ENCODE measurements around the gene ULK2. TPM values are rescaled to one million over a fixed set of nuclear protein-coding genes. Genes with fewer than 3 reads are reported as not detected.
A peak's percentile ranks its signal among the peaks of the same experiment; 100 is the strongest.
"Not testable (repeated sequence)": the region's sequence is repeated elsewhere in the genome, so short reads cannot be mapped to it uniquely, and the experiment has no call there.

Gene ULK2
- total RNA-seq, 2 donors from 2014 or later = 7.5 to 8.6 TPM

DNA sequence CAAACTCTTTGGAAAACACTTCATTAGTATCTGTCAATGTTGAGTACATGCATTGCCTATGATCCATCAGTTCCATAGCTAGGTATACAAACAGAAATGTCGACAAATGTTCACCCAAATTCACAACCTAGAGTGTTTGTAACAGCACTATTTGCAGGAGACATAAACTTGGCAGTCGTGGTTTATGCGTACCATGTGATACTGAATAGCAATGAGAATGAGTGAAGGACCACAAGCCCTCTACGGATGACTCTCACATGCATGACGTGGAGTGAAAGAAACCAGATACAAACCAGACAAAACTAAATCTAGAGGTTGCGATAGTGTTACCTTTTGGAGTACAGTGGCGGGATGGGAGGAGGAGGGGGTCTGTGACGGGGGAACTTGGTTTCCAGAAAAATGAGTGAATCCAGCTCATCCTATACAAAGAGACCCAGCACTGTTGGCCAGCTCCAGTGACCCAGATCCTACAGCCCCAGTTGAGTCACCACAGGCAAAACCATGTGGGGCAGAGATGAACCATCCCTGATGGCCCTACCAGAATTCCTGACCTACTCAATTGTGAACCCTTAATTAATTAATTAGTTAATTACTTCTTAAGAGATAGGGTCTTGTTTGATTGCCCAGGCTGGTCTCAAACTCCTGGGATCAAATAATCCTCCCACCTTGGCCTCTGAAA, 15.9 kb upstream of the ULK2 start:
- Mint-ChIP-seq H3K4me3 (no peak overlapping the region), H3K36me3 (no peaks in the 10 kb centered on the region), H3K4me1 (ENCODE audit: low read depth in 2 of 2) (no peaks in the 10 kb centered on the region), H3K9me3 (no peaks in the 10 kb centered on the region), H3K27me3 (no peaks in the 10 kb centered on the region), H3K27ac (no peak overlapping the region)
- ATAC-seq (peak; percentile 53 to 78), DNase-seq (ENCODE audit: low spot score) (no peak)

DNA sequence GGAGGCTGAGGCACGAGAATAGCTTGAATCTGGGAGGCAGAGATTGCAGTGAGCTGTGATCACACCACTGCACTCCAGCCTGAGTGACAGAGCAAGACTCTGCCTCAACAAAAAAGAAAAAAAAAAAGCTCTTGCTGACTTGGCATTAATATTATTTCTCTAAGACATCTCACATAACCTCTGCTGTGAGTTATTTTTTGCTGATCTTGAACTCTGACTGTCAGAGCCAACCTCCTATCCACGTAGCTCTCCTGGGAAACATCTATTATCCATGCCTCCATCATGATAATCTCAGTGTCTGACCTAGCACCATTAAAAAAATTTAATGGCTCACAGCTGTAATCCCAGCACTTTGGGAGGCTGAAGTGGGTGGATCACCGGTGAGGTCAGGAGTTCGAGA, 12.7 kb upstream of the ULK2 start:
- DNase-seq (ENCODE audit: low spot score) = no peak
- peaks cover 18 to 21% of the 10 kb centered on the region in 2 donors for H3K4me1 Mint-ChIP-seq (ENCODE audit: low read depth in 2 of 2)
- no peaks in the 10 kb centered on the region for H3K36me3 Mint-ChIP-seq
- ATAC-seq = no peak
- no peaks in the 10 kb centered on the region for H3K27me3 Mint-ChIP-seq
- no peak overlapping the region for H3K27ac Mint-ChIP-seq
- H3K9me3 Mint-ChIP-seq = no peaks in the 10 kb centered on the region
- H3K4me3 Mint-ChIP-seq = no peak overlapping the region

DNA sequence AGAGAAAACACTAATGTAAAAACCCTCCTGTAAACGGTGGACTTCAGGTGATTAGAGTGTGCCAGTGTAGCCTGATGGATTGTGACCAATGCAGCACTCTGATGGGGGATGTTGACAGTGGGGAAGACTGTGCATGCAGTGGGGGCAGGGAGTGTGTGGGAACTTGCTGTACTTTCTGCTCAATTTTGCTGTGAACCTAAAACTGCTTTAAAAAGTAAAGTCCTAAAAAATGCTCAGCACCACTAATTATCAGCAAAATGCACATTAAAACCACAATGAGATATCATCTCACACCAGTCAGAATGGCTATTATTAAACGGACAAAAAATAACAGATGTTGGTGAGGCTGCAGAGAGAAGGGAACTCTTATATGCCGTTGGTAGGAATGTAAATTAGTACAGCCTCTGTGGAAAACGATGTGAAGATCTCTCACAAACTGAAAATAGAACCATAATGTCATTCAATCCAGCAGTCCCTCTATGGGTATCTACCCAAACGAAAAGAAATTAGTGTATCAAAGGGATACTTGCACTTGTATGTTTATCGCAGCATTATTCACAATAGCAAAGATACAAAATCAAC, 9.7 kb upstream of the ULK2 start:
- H3K4me3 Mint-ChIP-seq = no peak overlapping the region
- no peak overlapping the region for H3K27ac Mint-ChIP-seq
- no peak for DNase-seq (ENCODE audit: low spot score)

DNA sequence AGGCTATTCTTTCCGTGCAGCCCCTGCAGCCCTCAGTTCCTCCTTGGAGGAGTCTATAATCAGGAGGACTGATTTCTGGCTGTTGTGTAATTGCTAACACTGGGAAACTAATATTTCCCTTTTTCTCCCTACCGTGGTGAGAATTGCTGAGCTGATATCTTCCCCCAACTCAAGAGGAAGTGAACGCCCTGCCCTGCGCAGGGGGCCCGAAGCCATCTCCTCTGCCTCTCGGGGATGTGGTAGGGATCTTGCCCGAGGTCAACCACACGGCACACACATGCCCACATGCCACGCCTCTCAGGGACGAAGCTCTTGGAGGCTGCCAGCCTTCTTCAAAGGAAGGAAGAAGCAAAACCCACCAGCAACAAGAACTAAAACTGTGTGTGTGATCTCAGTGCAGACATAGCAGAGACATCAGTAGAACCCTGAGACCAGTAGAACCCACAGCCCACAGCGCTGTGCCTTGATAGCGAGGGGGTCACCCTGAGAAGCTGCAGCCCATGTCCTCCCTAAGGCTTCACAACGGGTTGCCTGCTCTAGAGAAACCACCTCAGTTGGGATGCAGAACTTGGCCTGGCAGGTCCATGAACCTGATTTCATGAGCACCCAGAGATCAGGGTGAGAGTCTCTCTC, 8.9 kb upstream of the ULK2 start:
- no peaks in the 10 kb centered on the region for H3K9me3 Mint-ChIP-seq
- peak overlapping the region; percentile 26 for H3K4me3 Mint-ChIP-seq
- no peaks in the 10 kb centered on the region for H3K36me3 Mint-ChIP-seq
- H3K27me3 Mint-ChIP-seq = no peaks in the 10 kb centered on the region
- no peak overlapping the region for H3K27ac Mint-ChIP-seq
- peaks cover 18 to 21% of the 10 kb centered on the region in 2 donors for H3K4me1 Mint-ChIP-seq (ENCODE audit: low read depth in 2 of 2)
- DNase-seq (ENCODE audit: low spot score) = no peak
- ATAC-seq = peak; percentile 71 to 80

More for the DNA sequence above, 9.7 kb upstream of the ULK2 start:
- Mint-ChIP-seq H3K27me3 (no peaks in the 10 kb centered on the region), H3K36me3 (no peaks in the 10 kb centered on the region), H3K4me1 (ENCODE audit: low read depth in 2 of 2) (peaks cover 18 to 21% of the 10 kb centered on the region in 2 donors), H3K9me3 (no peaks in the 10 kb centered on the region)
- no peak for ATAC-seq

DNA sequence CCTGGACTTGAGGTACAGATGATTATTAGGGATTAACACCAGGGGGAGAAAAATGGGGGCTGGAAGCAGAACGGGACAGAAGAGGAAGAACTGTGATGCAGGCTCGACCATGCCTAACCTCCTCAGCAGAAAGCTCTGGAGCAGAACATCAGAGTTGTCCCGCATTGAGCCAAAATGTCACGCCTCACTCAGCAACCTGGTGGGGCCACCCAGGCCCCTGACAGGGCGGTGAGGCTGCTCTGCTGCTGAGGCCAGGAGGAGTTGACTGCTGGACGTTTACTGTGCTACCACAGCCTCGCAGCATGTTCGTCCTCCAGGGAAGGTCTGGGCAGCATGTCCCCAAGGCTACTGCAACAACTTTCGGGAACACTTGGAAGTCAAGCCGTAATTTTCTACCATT, 6.5 kb upstream of the ULK2 start:
- Mint-ChIP-seq H3K4me3 (no peak overlapping the region), H3K27ac (no peak overlapping the region), H3K4me1 (ENCODE audit: low read depth in 2 of 2) (peaks cover 18 to 21% of the 10 kb centered on the region in 2 donors), H3K27me3 (no peaks in the 10 kb centered on the region), H3K9me3 (no peaks in the 10 kb centered on the region), H3K36me3 (no peaks in the 10 kb centered on the region)
- DNase-seq (ENCODE audit: low spot score) = no peak
- ATAC-seq = no peak

DNA sequence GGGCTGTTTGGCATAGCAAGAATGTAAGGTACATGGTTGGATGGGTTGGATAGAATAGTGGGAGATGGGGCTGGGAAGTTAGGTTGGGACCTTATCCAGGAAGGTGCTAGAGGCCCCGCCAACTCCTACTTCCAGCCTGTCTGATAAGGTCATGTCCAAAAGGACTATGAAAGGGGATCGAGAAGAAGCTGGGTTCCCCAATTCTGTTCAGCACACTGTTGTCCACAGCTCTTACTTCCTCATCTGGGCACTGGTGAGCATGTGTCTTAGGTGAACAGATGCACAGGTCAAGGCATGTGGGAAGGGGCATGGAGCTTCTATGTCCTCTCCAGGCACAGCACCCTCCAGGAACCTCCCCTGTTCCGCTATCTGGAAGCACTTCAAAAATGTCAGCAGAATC, 5.6 kb upstream of the ULK2 start:
- Mint-ChIP-seq H3K36me3 (no peaks in the 10 kb centered on the region), H3K27me3 (no peaks in the 10 kb centered on the region), H3K9me3 (no peaks in the 10 kb centered on the region), H3K4me1 (ENCODE audit: low read depth in 2 of 2) (peaks cover 18 to 23% of the 10 kb centered on the region in 2 donors), H3K27ac (no peak overlapping the region), H3K4me3 (no peak overlapping the region)
- ATAC-seq (no peak), DNase-seq (ENCODE audit: low spot score) (no peak)

DNA sequence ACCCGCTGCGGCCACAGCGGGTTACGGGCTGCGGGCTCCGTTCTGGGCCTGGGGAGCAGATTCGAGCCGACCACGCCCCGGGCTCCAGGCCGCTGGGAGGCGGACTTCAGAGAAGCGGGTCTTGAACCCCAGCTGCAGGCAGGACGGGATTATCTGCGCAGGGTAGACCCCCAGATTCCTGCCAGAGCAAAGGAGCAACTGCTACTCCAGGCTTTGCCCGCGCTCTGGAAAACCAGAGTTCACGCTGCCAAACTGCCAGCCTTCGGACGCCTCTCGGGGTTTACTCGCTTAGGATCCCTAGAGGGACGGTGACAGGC, 301 bp upstream of the ULK2 start:
- Mint-ChIP-seq H3K4me3 (peak overlapping the region; percentile 58), H3K9me3 (no peaks in the 10 kb centered on the region)

DNA sequence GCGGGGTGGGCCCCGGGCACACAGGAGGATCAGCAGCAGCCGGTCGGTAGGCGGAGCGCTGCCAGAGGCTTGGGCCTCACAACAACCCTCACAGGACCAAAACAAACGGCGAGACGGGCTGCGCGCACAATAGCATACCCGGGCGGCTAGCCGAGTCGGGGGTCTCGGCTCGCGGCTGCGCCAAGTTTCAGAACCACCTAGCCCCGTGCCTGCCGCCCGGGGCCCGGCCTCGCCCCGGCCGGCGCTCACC, 732 bp downstream of the ULK2 start:
- H3K4me3 Mint-ChIP-seq = peak overlapping the region; percentile 81
- peaks cover 0 to 7% of the 10 kb centered on the region in 2 donors for H3K4me1 Mint-ChIP-seq (ENCODE audit: low read depth in 2 of 2)
- no peaks in the 10 kb centered on the region for H3K9me3 Mint-ChIP-seq
- ATAC-seq (peak; percentile 68 to 71), DNase-seq (ENCODE audit: low spot score) (peak; percentile 66)
- H3K27me3 Mint-ChIP-seq = no peaks in the 10 kb centered on the region
- H3K36me3 Mint-ChIP-seq = no peaks in the 10 kb centered on the region
- H3K27ac Mint-ChIP-seq = no peak overlapping the region

More for the DNA sequence above, 301 bp upstream of the ULK2 start:
- H3K36me3 Mint-ChIP-seq = no peaks in the 10 kb centered on the region
- ATAC-seq (no peak), DNase-seq (ENCODE audit: low spot score) (no peak)
- no peaks in the 10 kb centered on the region for H3K27me3 Mint-ChIP-seq
- peaks cover 0 to 7% of the 10 kb centered on the region in 2 donors for H3K4me1 Mint-ChIP-seq (ENCODE audit: low read depth in 2 of 2)
- no peak overlapping the region for H3K27ac Mint-ChIP-seq

DNA sequence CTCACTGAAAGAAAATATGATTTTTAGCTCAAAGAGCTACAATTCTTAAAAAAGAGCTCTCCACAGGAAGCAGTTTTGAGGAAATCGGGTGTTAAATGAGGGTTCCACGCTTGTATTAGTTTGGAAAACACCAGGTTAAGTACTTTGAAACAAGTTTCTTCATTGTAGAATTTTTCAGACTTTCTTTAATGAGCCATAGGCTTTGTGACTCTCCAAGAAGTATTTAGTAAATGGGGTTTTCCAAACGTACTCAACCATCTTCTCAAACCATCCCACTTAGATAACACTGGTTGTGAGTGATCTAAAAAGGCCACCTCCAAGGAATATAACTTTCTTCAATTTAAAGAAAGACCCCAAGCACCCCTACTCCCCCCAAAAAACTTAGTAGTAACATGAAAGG, 2.7 kb downstream of the ULK2 start:
- H3K9me3 Mint-ChIP-seq = no peaks in the 10 kb centered on the region
- ATAC-seq (no peak), DNase-seq (ENCODE audit: low spot score) (no peak)
- peaks cover 0 to 7% of the 10 kb centered on the region in 2 donors for H3K4me1 Mint-ChIP-seq (ENCODE audit: low read depth in 2 of 2)
- H3K36me3 Mint-ChIP-seq = no peaks in the 10 kb centered on the region
- H3K27me3 Mint-ChIP-seq = no peaks in the 10 kb centered on the region
- no peak overlapping the region for H3K27ac Mint-ChIP-seq
- H3K4me3 Mint-ChIP-seq = no peak overlapping the region

DNA sequence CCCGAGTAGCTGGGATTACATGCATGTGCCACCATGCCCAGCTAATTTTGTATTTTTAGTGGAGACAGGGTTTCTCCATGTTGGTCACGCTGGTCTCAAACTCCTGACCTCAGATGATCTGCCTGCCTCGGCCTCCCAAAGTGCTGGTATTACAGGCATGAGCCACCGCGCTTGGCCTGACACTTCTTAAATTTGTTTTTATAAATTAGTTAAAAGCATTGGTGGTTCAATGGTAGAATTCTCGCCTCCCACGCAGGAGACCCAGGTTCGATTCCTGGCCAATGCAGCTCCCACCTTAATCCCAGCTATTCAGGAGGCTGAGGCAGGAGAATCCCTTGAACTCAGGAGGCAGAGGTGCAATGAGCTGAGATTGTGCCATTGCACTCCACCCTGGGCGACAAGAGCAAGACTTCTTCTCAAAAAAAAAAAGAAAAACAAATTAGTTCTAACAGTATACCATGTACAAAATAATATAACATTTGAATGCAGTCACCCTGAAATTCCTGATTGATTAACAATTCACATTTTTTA, 7.0 kb downstream of the ULK2 start:
- not testable (repeated sequence) for H3K4me1 Mint-ChIP-seq (ENCODE audit: low read depth in 2 of 2); H3K4me3 Mint-ChIP-seq; H3K27me3 Mint-ChIP-seq; ATAC-seq; H3K9me3 Mint-ChIP-seq; H3K27ac Mint-ChIP-seq; DNase-seq (ENCODE audit: low spot score); H3K36me3 Mint-ChIP-seq

DNA sequence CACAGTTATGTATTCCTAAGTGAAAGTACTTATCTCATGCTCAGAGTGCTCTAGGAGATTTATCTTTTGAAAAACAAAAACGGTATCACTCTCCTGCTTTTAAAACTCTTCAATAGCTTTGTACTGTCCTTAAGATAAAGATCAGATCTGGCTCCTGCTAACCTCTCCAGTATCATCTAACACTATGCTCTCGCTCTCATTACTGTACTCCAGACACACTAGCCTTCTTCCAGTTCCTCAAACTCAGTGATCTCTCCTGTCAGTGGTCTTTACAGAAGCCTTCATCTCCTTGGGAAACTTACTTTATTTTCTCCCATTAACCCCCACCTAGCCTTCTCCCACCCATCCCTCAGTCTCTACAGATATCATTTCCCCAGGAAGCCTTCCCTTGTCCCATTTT, 10.1 kb downstream of the ULK2 start:
- Mint-ChIP-seq H3K9me3 (no peaks in the 10 kb centered on the region), H3K36me3 (no peaks in the 10 kb centered on the region), H3K4me1 (ENCODE audit: low read depth in 2 of 2) (no peaks in the 10 kb centered on the region), H3K4me3 (no peak overlapping the region), H3K27ac (no peak overlapping the region), H3K27me3 (no peaks in the 10 kb centered on the region)
- ATAC-seq (no peak), DNase-seq (ENCODE audit: low spot score) (no peak)

DNA sequence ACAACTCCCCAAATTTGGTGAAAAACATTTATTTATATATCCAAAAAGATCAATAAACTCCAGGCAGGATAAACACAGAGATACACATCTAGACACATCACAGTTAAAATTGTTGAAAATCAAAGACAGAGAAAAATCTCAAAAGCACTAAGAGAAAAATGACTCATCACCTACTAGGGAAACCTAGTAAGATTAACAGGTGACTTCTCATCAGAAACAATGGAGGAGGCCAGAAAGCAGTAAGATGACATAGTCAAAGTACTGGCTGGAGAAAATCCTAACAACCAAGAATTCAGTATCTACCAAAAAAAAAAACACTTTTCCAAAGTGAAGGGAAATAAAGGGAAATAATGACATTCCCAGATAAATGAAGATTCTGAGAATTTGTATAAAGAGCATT, 33.8 kb downstream of the ULK2 start:
- ATAC-seq = no peak
- no peak for DNase-seq (ENCODE audit: low spot score)
- no peak overlapping the region for H3K4me3 Mint-ChIP-seq
- no peaks in the 10 kb centered on the region for H3K4me1 Mint-ChIP-seq (ENCODE audit: low read depth in 2 of 2)
- no peak overlapping the region for H3K27ac Mint-ChIP-seq
- H3K36me3 Mint-ChIP-seq = peaks cover 9% of the 10 kb centered on the region
- H3K9me3 Mint-ChIP-seq = no peaks in the 10 kb centered on the region
- no peaks in the 10 kb centered on the region for H3K27me3 Mint-ChIP-seq

DNA sequence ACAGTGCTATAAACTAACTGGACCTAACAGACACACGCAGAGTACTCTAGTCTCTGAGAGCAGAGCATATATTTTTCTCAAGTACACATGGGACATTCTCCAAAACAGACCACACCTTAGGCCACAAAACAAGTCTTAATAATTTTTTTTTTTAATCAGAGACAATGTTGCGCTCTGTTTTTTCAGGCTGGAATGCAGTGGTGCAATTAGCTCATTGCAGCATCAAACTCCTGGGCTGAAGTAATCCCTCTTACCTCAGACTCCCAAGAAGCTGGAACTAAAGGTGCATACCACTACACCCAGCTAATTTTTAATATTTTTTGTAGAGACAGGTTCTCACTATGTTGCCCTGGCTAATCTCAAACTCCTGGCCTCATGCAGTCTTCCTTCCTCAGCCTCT, 37.7 kb downstream of the ULK2 start:
- Mint-ChIP-seq H3K36me3 (peaks cover 9% of the 10 kb centered on the region), H3K4me1 (ENCODE audit: low read depth in 2 of 2) (no peaks in the 10 kb centered on the region), H3K9me3 (no peaks in the 10 kb centered on the region), H3K27ac (no peak overlapping the region), H3K4me3 (no peak overlapping the region), H3K27me3 (no peaks in the 10 kb centered on the region)
- no peak for ATAC-seq
- no peak for DNase-seq (ENCODE audit: low spot score)

DNA sequence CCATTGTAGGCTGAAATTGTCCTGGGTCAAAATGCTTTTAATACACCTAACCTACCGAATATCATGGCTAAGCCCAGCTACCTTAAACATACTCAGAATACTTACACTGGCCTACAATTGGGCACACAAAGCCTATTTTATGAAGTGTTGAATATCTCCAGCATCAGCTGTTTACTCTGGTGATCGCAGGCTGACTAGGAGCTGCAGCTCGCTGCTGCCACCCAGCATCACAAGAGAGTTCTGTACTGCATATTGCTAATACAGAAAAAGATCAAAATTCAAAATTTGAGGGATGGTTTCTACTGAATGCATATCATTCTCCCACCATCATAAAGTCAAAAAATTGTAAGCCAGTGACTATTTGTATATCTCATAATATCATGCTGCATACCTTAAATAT, 55.3 kb downstream of the ULK2 start:
- ATAC-seq (no peak), DNase-seq (ENCODE audit: low spot score) (no peak)
- no peaks in the 10 kb centered on the region for H3K27me3 Mint-ChIP-seq
- peaks cover 15% of the 10 kb centered on the region for H3K36me3 Mint-ChIP-seq
- no peak overlapping the region for H3K27ac Mint-ChIP-seq
- H3K9me3 Mint-ChIP-seq = no peaks in the 10 kb centered on the region
- H3K4me3 Mint-ChIP-seq = no peak overlapping the region
- H3K4me1 Mint-ChIP-seq (ENCODE audit: low read depth in 2 of 2) = no peaks in the 10 kb centered on the region

All from natural killer cell treated with Interleukin-12 subunit alpha and Interleukin-12 subunit beta and Interleukin-15 and Interleukin-18, amount 100 ng/mL, for 72 hours (primary cell).